ENCODE measurements around the gene MST1R. TPM values are rescaled to one million over a fixed set of nuclear protein-coding genes. Genes with fewer than 3 reads are reported as not detected.
A peak's percentile ranks its signal among the peaks of the same experiment; 100 is the strongest.

Gene MST1R
- total and polyA plus RNA-seq, 9 of the 15 experiments (the other 6 are each of a cell fraction or from before 2014, with no cell fraction given), result 1.3 to 10.0 (median 3.8) TPM

DNA sequence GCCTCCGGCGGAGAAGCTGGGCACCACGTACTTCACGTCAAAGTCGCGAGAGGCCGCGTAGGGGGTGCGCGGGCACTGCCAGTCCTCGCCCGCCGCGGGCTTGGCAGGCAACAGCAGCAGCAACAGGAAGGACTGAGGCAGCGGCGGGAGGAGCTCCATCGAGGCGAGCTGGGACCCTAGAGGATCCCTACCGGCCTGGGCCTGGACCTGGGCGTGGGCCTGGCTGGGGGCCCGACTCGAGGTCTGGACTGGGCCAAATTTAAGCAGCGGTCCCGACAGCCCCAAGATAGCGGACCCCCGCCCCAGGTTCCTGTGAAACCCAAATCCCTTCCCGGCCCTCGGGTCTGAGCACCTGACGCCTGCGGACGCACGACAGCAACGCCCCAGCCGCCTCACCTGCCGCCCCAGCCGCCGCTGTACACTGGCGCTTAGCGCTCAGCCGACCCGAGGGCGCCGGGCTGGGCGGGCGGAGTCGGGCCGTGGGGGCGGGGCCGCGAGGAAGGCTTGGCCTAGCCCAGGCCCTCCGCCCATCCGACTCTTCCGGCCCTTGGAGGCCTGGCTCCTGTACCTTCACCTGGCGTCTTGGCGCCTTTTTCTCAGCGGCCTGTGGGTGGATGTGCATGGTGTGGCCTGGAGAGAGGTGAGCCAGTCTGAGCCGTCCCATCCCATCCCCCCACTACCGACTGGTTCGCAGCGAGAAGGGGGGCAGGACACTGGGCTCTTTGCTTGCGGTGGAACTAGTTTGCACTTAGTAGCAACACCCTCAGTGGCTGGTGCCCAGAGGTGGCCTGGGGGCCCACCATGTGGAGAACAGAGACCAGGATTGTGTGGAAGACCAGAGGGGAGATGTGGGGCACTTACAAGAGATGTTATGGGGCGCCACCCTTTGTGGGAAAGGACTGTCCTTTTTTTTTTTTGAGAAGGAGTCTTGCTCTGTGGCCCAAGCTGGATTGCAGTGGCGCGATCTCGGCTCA is at the start of gene MST1R (continued):
- TF ChIP-seq, protein P1, sequence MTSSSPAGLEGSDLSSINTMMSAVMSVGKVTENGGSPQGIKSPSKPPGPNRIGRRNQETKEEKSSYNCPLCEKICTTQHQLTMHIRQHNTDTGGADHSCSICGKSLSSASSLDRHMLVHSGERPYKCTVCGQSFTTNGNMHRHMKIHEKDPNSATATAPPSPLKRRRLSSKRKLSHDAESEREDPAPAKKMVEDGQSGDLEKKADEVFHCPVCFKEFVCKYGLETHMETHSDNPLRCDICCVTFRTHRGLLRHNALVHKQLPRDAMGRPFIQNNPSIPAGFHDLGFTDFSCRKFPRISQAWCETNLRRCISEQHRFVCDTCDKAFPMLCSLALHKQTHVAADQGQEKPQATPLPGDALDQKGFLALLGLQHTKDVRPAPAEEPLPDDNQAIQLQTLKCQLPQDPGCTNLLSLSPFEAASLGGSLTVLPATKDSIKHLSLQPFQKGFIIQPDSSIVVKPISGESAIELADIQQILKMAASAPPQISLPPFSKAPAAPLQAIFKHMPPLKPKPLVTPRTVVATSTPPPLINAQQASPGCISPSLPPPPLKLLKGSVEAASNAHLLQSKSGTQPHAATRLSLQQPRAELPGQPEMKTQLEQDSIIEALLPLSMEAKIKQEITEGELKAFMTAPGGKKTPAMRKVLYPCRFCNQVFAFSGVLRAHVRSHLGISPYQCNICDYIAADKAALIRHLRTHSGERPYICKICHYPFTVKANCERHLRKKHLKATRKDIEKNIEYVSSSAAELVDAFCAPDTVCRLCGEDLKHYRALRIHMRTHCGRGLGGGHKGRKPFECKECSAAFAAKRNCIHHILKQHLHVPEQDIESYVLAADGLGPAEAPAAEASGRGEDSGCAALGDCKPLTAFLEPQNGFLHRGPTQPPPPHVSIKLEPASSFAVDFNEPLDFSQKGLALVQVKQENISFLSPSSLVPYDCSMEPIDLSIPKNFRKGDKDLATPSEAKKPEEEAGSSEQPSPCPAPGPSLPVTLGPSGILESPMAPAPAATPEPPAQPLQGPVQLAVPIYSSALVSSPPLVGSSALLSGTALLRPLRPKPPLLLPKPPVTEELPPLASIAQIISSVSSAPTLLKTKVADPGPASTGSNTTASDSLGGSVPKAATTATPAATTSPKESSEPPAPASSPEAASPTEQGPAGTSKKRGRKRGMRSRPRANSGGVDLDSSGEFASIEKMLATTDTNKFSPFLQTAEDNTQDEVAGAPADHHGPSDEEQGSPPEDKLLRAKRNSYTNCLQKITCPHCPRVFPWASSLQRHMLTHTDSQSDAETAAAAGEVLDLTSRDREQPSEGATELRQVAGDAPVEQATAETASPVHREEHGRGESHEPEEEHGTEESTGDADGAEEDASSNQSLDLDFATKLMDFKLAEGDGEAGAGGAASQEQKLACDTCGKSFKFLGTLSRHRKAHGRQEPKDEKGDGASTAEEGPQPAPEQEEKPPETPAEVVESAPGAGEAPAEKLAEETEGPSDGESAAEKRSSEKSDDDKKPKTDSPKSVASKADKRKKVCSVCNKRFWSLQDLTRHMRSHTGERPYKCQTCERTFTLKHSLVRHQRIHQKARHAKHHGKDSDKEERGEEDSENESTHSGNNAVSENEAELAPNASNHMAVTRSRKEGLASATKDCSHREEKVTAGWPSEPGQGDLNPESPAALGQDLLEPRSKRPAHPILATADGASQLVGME (CRISPR knock-in tag; IDR thresholded peaks at IDR 0.05), result no peak
- TF ChIP-seq HDAC1 (IDR thresholded peaks at IDR 0.05) (peak in 1 of 2 experiments; percentile 60; a peak in 2 of 4 replicates), LEF1 (IDR thresholded peaks at IDR 0.05) (no peak), U2AF1 (optimal IDR thresholded peaks at IDR 0.05; ENCODE audit: low read depth, low read length) (no peak), ZNF589 (CRISPR knock-in tag; IDR thresholded peaks at IDR 0.05; ENCODE audit: low read depth) (no peak), CSDE1 (IDR thresholded peaks at IDR 0.05) (no peak), ZNF263 (CRISPR knock-in tag; IDR thresholded peaks at IDR 0.05; ENCODE audit: borderline replicate concordance) (no peak), NCOA6 (IDR thresholded peaks at IDR 0.05) (no peak), GTF2F1 (IDR thresholded peaks at IDR 0.05; ENCODE audit: low read depth, low read length) (no peak)
- TF ChIP-seq, protein P2, sequence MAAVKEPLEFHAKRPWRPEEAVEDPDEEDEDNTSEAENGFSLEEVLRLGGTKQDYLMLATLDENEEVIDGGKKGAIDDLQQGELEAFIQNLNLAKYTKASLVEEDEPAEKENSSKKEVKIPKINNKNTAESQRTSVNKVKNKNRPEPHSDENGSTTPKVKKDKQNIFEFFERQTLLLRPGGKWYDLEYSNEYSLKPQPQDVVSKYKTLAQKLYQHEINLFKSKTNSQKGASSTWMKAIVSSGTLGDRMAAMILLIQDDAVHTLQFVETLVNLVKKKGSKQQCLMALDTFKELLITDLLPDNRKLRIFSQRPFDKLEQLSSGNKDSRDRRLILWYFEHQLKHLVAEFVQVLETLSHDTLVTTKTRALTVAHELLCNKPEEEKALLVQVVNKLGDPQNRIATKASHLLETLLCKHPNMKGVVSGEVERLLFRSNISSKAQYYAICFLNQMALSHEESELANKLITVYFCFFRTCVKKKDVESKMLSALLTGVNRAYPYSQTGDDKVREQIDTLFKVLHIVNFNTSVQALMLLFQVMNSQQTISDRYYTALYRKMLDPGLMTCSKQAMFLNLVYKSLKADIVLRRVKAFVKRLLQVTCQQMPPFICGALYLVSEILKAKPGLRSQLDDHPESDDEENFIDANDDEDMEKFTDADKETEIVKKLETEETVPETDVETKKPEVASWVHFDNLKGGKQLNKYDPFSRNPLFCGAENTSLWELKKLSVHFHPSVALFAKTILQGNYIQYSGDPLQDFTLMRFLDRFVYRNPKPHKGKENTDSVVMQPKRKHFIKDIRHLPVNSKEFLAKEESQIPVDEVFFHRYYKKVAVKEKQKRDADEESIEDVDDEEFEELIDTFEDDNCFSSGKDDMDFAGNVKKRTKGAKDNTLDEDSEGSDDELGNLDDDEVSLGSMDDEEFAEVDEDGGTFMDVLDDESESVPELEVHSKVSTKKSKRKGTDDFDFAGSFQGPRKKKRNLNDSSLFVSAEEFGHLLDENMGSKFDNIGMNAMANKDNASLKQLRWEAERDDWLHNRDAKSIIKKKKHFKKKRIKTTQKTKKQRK (IDR thresholded peaks at IDR 0.05; ENCODE audit: borderline replicate concordance, low read depth, low read length), result no peak
